ACHN (cell line): ENCODE measurements around the gene PRKAR2A.
A peak's percentile ranks its signal among the peaks of the same experiment; 100 is the strongest.
"Not testable (repeated sequence)": the region's sequence is repeated elsewhere in the genome, so short reads cannot be mapped to it uniquely, and the experiment has no call there.

Experiments
- DNase-seq: peaks from one replicate; pipeline ENCODE4 v3.0.0-alpha.2; 2015
- in situ Hi-C: cut with HindIII; loops from 2 replicates; pipeline ENCODE4 v1.10.0; 2017; ENCODE audit warnings: low sequenced_read_pairs, low pct_ligation_motif_present, low pct_unique_long_range_greater_than_20kb

The PRKAR2A gene

GRCh38 chr3:48793484-48793883 is 54.2 kb downstream of the PRKAR2A start:
- in situ Hi-C loops, DNase-seq: not testable (repeated sequence)

GRCh38 chr3:48789665-48790064 is 58.0 kb downstream of the PRKAR2A start:
- DNase-seq, result no peak
- in situ Hi-C loops, result no loop called here

GRCh38 chr3:48788544-48789162 is 59.0 kb downstream of the PRKAR2A start:
- in situ Hi-C loops, result no loop called here
- DNase-seq, result no peak

- DNase-seq, result no peak
Measured at GRCh38 chr3:48784426-48785120, 63.1 kb downstream of the PRKAR2A start.

GRCh38 chr3:48783304-48783703 is 64.4 kb downstream of the PRKAR2A start:
- no peak for DNase-seq
- in situ Hi-C loops, result no loop called here

More at GRCh38 chr3:48784426-48785120, 63.1 kb downstream of the PRKAR2A start:
- in situ Hi-C loops, result no loop called here

- no peak for DNase-seq
Measured at GRCh38 chr3:48782046-48782445, 65.6 kb downstream of the PRKAR2A start.

GRCh38 chr3:48778565-48778964 is 69.1 kb downstream of the PRKAR2A start:
- DNase-seq, in situ Hi-C loops: not testable (repeated sequence)

More at GRCh38 chr3:48782046-48782445, 65.6 kb downstream of the PRKAR2A start:
- in situ Hi-C loops, result no loop called here

GRCh38 chr3:48776854-48777253 is 70.8 kb downstream of the PRKAR2A start:
- no peak for DNase-seq
- in situ Hi-C loops, result no loop called here

GRCh38 chr3:48770192-48770502 is 77.5 kb downstream of the PRKAR2A start:
- in situ Hi-C loops, result no loop called here
- no peak for DNase-seq

GRCh38 chr3:48765376-48765775 is 82.3 kb downstream of the PRKAR2A start:
- peak; percentile 18 for DNase-seq
- in situ Hi-C loops, result no loop called here

- DNase-seq, result no peak
- in situ Hi-C loops, result no loop called here
Measured at GRCh38 chr3:48762816-48763215, 84.9 kb downstream of the PRKAR2A start.

- in situ Hi-C loops, DNase-seq: not testable (repeated sequence)
Measured at GRCh38 chr3:48759991-48760540, 87.6 kb downstream of the PRKAR2A start.

- in situ Hi-C loops, DNase-seq: not testable (repeated sequence)
Measured at GRCh38 chr3:48759531-48759930, 88.1 kb downstream of the PRKAR2A start.

GRCh38 chr3:48759071-48759470 is 88.6 kb downstream of the PRKAR2A start:
- no peak for DNase-seq
- in situ Hi-C loops, result no loop called here

- DNase-seq, result no peak
- in situ Hi-C loops, result no loop called here
Measured at GRCh38 chr3:48756640-48757039, 91.0 kb downstream of the PRKAR2A start.

GRCh38 chr3:48750856-48751255 is 96.8 kb downstream of the PRKAR2A start:
- no peak for DNase-seq
- in situ Hi-C loops, result no loop called here

- in situ Hi-C loops, result no loop called here
- no peak for DNase-seq
Measured at GRCh38 chr3:48748754-48749153, 98.9 kb downstream of the PRKAR2A start.

GRCh38 chr3:48747706-48748105 is 100.0 kb downstream of the PRKAR2A start:
- no peak for DNase-seq
- in situ Hi-C loops, result no loop called here

GRCh38 chr3:48747015-48747615 is 100.6 kb downstream of the PRKAR2A start:
- in situ Hi-C loops, result no loop called here
- no peak for DNase-seq

- in situ Hi-C loops, result no loop called here
- no peak for DNase-seq
Measured at GRCh38 chr3:48743773-48744172, 103.9 kb downstream of the PRKAR2A start.
